K562 (cell line): ENCODE data around the gene CTAGE1. TPM values are rescaled to one million over a fixed set of nuclear protein-coding genes. Genes with fewer than 3 reads are reported as not detected.

Experiments
- ASH1L ChIP-seq: fragments of 450-650 bp; IDR thresholded peaks from 2 replicates; pipeline ENCODE4 v1.6.1; 2018; ENCODE audit warnings: borderline replicate concordance, mild to moderate bottlenecking, low read depth; ENCODE audit not compliant: partially characterized antibody
- FOXP4 ChIP-seq: sonication (generic); formaldehyde crosslinking; IDR thresholded peaks from 2 replicates; pipeline ENCODE4 v1.8.0; 2022; ENCODE audit warnings: mild to moderate bottlenecking, missing genetic modification reagents, borderline replicate concordance
- MLLT1 ChIP-seq, 2 experiments: fragments of 450-650 bp; IDR thresholded peaks; 2 replicates each; pipeline ENCODE4 v1.6.1; 2016
- SLC30A9 ChIP-seq: fragments of 250-450 bp; sonication (Bioruptor Pico); IDR thresholded peaks from 2 replicates; pipeline ENCODE4 v1.8.0; 2022; ENCODE audit warnings: mild to moderate bottlenecking, moderate library complexity
- SP1 ChIP-seq: sonication (generic); formaldehyde crosslinking; IDR thresholded peaks from 2 replicates; pipeline ENCODE4 v1.8.1; 2022; ENCODE audit warnings: mild to moderate bottlenecking, missing genetic modification reagents
- TBL1XR1 ChIP-seq, 2 experiments: IDR thresholded peaks; 2 replicates each; pipeline ENCODE4 v1.6.1; 2012; ENCODE audit warnings: improper control_type of control experiment in 2 of 2, low read length in 2 of 2, mild to moderate bottlenecking in 1 of 2
- UBTF ChIP-seq, 2 experiments: IDR thresholded peaks; 2 replicates each; pipeline ENCODE4 v1.6.1; 2012; ENCODE audit warnings: improper control_type of control experiment in 2 of 2, low read depth in 2 of 2, low read length in 2 of 2, borderline replicate concordance in 1 of 2
- ZNF431 ChIP-seq: sonication (generic); formaldehyde crosslinking; IDR thresholded peaks from 2 replicates; pipeline ENCODE4 v1.8.0; 2022; ENCODE audit warnings: mild to moderate bottlenecking, missing genetic modification reagents
- ZNF436 ChIP-seq: fragments of 250-450, 450-650 bp; sonication (Bioruptor Pico); formaldehyde crosslinking; IDR thresholded peaks from 2 replicates; pipeline ENCODE4 v1.7.0; 2020; ENCODE audit warnings: mild to moderate bottlenecking
- ZSCAN29 ChIP-seq: fragments of 450-650 bp; IDR thresholded peaks from 2 replicates; pipeline ENCODE4 v1.6.1; 2017
- polyA plus RNA-seq, 8 experiments: library from polyadenylated mRNA; depleted of rRNA in 4 of 8; stranded (reverse) in 5 of 8; unstranded in 3 of 8; fragments of >200 nt; fragmentation: Nextera tagmentation in 2 of 8; fragmentation: Illumina TruSeq in 1 of 8; extraction: Ambion mirVana in 2 of 8; extraction: Trizol in 1 of 8; gene quantifications; 2 replicates each; pipeline versions ENCODE4 v1.2.1 to v1.2.3, GENCODE V29; 2011 to 2014; ENCODE audit warnings: inconsistent platforms in 1 of 8, missing spikeins in 1 of 8
- total RNA-seq, 7 experiments: library from RNA; depleted of rRNA in 6 of 7; stranded (reverse); fragments of >200 nt in 6 of 7; fragmentation: Illumina TruSeq in 2 of 7; extraction: Trizol in 2 of 7; gene quantifications; 2 replicates each; pipeline versions ENCODE4 v1.2.1 to v1.2.3, GENCODE V29; 2011 to 2021; ENCODE audit warnings: low replicate concordance in 1 of 7
- TF ChIP-seq, protein P1 (sequence below): fragments of 250-450 bp; sonication (Bioruptor Pico); IDR thresholded peaks from 2 replicates; pipeline ENCODE4 v1.8.0; 2022; ENCODE audit warnings: inconsistent platforms

CTAGE1 gene
- total and polyA plus RNA-seq, 9 of the 15 experiments (the other 6 are each of a cell fraction or from before 2014, with no cell fraction given) = not detected

DNA sequence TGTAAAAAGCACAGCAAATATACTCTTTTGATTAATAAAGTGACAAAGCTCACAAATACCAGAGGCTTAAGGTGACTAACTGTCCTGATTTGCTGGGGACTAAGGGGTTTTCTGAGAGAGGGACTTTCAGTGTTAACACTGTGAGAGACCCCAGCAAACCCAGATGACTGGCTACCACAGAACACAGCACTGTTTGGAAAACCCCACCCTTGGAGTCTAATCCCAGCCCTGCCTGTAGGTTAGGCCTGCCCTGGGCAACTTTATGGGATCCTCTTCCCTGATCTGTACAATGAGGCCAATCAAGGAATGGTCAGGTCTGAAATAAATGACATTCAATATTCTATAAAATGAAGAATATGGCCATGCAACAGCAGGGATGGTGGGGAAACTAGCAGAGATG, 30.5 kb upstream of the CTAGE1 start (continued):
- TF ChIP-seq UBTF (IDR thresholded peaks at IDR 0.05; ENCODE audit: borderline replicate concordance in 1 of 2, low read depth in 2 of 2, low read length in 2 of 2) = no peak
- TF ChIP-seq, protein P1, sequence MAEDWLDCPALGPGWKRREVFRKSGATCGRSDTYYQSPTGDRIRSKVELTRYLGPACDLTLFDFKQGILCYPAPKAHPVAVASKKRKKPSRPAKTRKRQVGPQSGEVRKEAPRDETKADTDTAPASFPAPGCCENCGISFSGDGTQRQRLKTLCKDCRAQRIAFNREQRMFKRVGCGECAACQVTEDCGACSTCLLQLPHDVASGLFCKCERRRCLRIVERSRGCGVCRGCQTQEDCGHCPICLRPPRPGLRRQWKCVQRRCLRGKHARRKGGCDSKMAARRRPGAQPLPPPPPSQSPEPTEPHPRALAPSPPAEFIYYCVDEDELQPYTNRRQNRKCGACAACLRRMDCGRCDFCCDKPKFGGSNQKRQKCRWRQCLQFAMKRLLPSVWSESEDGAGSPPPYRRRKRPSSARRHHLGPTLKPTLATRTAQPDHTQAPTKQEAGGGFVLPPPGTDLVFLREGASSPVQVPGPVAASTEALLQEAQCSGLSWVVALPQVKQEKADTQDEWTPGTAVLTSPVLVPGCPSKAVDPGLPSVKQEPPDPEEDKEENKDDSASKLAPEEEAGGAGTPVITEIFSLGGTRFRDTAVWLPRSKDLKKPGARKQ (CRISPR knock-in tag) = no peak
- no peak for TF ChIP-seq SP1 (CRISPR knock-in tag)
- no peak for TF ChIP-seq ZNF436 (CRISPR knock-in tag)
- no peak for TF ChIP-seq SLC30A9
- no peak for TF ChIP-seq TBL1XR1 (IDR thresholded peaks at IDR 0.05; ENCODE audit: low read length in 2 of 2)
- no peak for TF ChIP-seq MLLT1 (IDR thresholded peaks at IDR 0.05)
- TF ChIP-seq ZNF431 (CRISPR knock-in tag) = no peak
- no peak for TF ChIP-seq ASH1L
- no peak for TF ChIP-seq FOXP4 (CRISPR knock-in tag)
- TF ChIP-seq ZSCAN29 = no peak
